Measurements from ENCODE around the gene PTCRA. TPM values are rescaled to one million over a fixed set of nuclear protein-coding genes. Genes with fewer than 3 reads are reported as not detected.

Gene PTCRA
- total and polyA plus RNA-seq, 2 experiments from 2014 or later: not detected

DNA sequence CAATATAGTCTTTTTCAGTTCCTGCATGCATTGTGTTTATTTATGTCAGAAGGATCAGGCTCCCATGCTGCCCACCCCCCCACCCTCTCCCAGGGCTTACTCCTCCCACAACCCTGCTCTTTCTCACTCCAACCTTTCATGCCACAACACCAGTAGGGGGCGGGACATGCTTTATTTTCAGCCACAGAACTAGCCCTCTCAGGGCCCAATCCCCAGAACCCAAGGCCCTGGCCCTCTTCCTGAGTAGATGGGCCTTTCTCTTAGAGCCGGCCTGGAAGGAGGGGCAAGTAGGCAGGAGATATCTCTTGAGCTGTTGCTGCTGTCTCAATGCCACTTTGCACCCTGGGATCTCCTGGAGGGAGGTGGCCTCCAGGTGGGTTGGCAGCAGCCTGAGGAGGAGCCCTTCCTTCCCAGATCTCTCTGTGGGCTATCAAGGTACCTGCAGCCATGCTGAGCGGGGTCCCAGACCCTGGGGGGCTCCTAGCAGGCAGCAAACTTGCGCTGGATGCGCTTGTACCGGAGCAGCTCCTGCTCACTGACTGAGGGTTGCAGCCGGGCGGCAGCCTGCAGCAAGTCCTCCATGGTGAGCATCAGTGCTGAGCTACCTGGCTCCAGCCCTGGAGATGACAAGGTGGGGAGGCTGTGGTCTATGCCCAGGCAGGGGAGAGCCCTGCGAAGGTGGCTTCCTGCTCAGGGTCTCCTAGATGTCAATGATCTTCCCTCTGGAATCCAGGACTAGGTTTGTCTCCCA lies 48.2 kb downstream of the PTCRA start:
- no peaks in the 10 kb centered on the region; the same call in 1 of the 2 replicates for H3K36me3 ChIP-seq (ENCODE audit: insufficient read depth)
- no peak overlapping the region for H3K4me2 ChIP-seq
- no peaks in the 10 kb centered on the region for H4K20me1 ChIP-seq (replicated peaks; ENCODE audit: insufficient read depth)
- TF ChIP-seq, protein P1, sequence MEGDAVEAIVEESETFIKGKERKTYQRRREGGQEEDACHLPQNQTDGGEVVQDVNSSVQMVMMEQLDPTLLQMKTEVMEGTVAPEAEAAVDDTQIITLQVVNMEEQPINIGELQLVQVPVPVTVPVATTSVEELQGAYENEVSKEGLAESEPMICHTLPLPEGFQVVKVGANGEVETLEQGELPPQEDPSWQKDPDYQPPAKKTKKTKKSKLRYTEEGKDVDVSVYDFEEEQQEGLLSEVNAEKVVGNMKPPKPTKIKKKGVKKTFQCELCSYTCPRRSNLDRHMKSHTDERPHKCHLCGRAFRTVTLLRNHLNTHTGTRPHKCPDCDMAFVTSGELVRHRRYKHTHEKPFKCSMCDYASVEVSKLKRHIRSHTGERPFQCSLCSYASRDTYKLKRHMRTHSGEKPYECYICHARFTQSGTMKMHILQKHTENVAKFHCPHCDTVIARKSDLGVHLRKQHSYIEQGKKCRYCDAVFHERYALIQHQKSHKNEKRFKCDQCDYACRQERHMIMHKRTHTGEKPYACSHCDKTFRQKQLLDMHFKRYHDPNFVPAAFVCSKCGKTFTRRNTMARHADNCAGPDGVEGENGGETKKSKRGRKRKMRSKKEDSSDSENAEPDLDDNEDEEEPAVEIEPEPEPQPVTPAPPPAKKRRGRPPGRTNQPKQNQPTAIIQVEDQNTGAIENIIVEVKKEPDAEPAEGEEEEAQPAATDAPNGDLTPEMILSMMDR (conservative IDR thresholded peaks at IDR 0.05; ENCODE audit: low read depth in 2 of 2): peak; percentile 52 to 79
- no peak for TF ChIP-seq ZNF114 (CRISPR knock-in tag; IDR thresholded peaks at IDR 0.05)
- DNase-seq (ENCODE audit: low spot score): peak; percentile 96
- Mint-ChIP-seq H3K4me1 (peaks cover 10% of the 10 kb centered on the region; the same call in 2 of the 3 replicates), H3K9me3 (no peaks in the 10 kb centered on the region), H3K27ac (no peak overlapping the region), H3K36me3 (ENCODE audit: low read depth) (peaks cover 3% of the 10 kb centered on the region; the same call in 2 of the 3 replicates), H3K4me3 (no peak overlapping the region), H3K27me3 (ENCODE audit: insufficient read depth, low read depth, poor library complexity) (peaks cover 30% of the 10 kb centered on the region)
- no peak overlapping the region for H3K4me3 ChIP-seq
- H3K9me2 ChIP-seq (ENCODE audit: insufficient read depth): no peaks in the 10 kb centered on the region
- no peak overlapping the region for H2AFZ ChIP-seq
- H3F3A ChIP-seq (replicated peaks; ENCODE audit: low read depth): peaks cover 17% of the 10 kb centered on the region; the same call in 1 of the 2 replicates
- peak; percentile 67 for ATAC-seq
- H3K27me3 ChIP-seq (ENCODE audit: insufficient read depth): peaks cover 21% of the 10 kb centered on the region
- H3K27ac ChIP-seq (ENCODE audit: low read depth): no peak overlapping the region
- H3K79me2 ChIP-seq (replicated peaks; ENCODE audit: insufficient read depth): no peaks in the 10 kb centered on the region
- H3K4me1 ChIP-seq (ENCODE audit: insufficient read depth): peaks cover 7% of the 10 kb centered on the region; the same call in 1 of the 2 replicates

DNA sequence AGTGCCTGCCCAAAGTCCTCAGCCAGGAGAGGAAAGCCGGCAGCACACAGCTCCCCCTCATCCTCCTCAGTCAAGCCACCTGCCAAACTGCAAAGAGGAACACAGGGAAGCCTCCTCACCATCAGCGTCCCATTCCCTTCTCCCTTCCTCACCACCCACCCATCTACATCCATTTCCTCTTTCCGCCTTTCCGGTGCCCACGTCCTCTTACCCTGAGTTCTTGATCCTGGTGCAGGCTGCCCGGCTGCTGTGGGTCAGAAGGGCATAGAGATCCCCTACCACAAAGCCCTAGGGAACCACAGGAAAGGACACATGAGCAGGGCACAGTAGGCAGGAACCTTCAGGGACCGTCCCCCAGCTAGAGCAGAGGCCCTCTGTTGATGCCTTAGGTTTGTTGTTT lies 50.7 kb downstream of the PTCRA start:
- no peak for DNase-seq (ENCODE audit: low spot score)
- peaks cover 8% of the 10 kb centered on the region; the same call in 2 of the 3 replicates for H3K4me1 Mint-ChIP-seq

DNA sequence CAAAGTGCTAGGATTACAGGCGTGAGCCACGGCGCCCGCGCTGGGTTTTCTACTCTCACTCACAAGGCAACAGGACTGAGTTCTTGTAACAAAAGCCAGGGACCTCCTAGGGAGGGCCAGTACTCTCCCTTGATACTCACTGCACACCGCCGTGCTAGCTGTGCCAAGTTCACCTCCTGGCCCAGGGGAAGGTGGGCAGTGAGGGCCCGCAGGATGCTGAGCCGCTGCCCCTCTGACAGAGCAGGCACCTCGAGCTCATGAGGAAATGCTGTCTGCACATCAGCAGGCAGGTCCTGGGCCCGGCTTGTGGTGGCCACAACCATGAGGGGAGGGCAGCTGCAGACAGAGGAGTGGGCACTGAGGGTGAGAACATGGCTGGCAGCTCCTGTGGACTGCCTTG lies 51.4 kb downstream of the PTCRA start:
- Histone ChIP-seq H3F3A (replicated peaks; ENCODE audit: low read depth) (0 out of 2 replicates have a peak, but pooled peaks cover 6% of the 10 kb centered on the region), H3K36me3 (ENCODE audit: insufficient read depth) (no peaks in the 10 kb centered on the region; the same call in 1 of the 2 replicates), H3K4me2 (no peak overlapping the region), H2AFZ (no peak overlapping the region), H3K27ac (ENCODE audit: low read depth) (no peak overlapping the region), H3K9me2 (ENCODE audit: insufficient read depth) (no peaks in the 10 kb centered on the region), H3K27me3 (ENCODE audit: insufficient read depth) (no peaks in the 10 kb centered on the region), H3K4me3 (no peak overlapping the region), H4K20me1 (replicated peaks; ENCODE audit: insufficient read depth) (no peaks in the 10 kb centered on the region), H3K4me1 (ENCODE audit: insufficient read depth) (no peaks in the 10 kb centered on the region), H3K79me2 (replicated peaks; ENCODE audit: insufficient read depth) (no peaks in the 10 kb centered on the region)
- no peak for DNase-seq (ENCODE audit: low spot score)
- no peak overlapping the region for H3K4me3 Mint-ChIP-seq
- no peaks in the 10 kb centered on the region for H3K9me3 Mint-ChIP-seq
- H3K27ac Mint-ChIP-seq: no peak overlapping the region; the same call in 1 of the 2 replicates
- peaks cover 7% of the 10 kb centered on the region for H3K27me3 Mint-ChIP-seq (ENCODE audit: insufficient read depth, low read depth, poor library complexity)
- H3K4me1 Mint-ChIP-seq: peaks cover 6% of the 10 kb centered on the region; the same call in 2 of the 3 replicates
- peaks cover 3% of the 10 kb centered on the region; the same call in 2 of the 3 replicates for H3K36me3 Mint-ChIP-seq (ENCODE audit: low read depth)
- ATAC-seq: no peak
- TF ChIP-seq EZH2 (IDR thresholded peaks at IDR 0.05; ENCODE audit: low read depth, unreplicated experiment) (no peak), NANOG (IDR thresholded peaks at IDR 0.05; ENCODE audit: borderline replicate concordance) (no peak), CREB1 (CRISPR knock-in tag; IDR thresholded peaks at IDR 0.05; ENCODE audit: low read depth) (no peak), EZH2phosphoT487 (IDR thresholded peaks at IDR 0.05; ENCODE audit: unreplicated experiment) (no peak), POLR2AphosphoS5 (IDR thresholded peaks at IDR 0.05; ENCODE audit: low read depth) (no peak), STAT1 (IDR thresholded peaks at IDR 0.05; ENCODE audit: unreplicated experiment) (no peak), ZNF331 (CRISPR knock-in tag; IDR thresholded peaks at IDR 0.05; ENCODE audit: low read depth) (no peak)
- TF ChIP-seq, protein P2, sequence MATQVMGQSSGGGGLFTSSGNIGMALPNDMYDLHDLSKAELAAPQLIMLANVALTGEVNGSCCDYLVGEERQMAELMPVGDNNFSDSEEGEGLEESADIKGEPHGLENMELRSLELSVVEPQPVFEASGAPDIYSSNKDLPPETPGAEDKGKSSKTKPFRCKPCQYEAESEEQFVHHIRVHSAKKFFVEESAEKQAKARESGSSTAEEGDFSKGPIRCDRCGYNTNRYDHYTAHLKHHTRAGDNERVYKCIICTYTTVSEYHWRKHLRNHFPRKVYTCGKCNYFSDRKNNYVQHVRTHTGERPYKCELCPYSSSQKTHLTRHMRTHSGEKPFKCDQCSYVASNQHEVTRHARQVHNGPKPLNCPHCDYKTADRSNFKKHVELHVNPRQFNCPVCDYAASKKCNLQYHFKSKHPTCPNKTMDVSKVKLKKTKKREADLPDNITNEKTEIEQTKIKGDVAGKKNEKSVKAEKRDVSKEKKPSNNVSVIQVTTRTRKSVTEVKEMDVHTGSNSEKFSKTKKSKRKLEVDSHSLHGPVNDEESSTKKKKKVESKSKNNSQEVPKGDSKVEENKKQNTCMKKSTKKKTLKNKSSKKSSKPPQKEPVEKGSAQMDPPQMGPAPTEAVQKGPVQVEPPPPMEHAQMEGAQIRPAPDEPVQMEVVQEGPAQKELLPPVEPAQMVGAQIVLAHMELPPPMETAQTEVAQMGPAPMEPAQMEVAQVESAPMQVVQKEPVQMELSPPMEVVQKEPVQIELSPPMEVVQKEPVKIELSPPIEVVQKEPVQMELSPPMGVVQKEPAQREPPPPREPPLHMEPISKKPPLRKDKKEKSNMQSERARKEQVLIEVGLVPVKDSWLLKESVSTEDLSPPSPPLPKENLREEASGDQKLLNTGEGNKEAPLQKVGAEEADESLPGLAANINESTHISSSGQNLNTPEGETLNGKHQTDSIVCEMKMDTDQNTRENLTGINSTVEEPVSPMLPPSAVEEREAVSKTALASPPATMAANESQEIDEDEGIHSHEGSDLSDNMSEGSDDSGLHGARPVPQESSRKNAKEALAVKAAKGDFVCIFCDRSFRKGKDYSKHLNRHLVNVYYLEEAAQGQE (IDR thresholded peaks at IDR 0.05; ENCODE audit: unreplicated experiment): no peak
- TF ChIP-seq, protein P3, sequence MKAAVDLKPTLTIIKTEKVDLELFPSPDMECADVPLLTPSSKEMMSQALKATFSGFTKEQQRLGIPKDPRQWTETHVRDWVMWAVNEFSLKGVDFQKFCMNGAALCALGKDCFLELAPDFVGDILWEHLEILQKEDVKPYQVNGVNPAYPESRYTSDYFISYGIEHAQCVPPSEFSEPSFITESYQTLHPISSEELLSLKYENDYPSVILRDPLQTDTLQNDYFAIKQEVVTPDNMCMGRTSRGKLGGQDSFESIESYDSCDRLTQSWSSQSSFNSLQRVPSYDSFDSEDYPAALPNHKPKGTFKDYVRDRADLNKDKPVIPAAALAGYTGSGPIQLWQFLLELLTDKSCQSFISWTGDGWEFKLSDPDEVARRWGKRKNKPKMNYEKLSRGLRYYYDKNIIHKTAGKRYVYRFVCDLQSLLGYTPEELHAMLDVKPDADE (IDR thresholded peaks at IDR 0.05): no peak

More for the DNA sequence above, 50.7 kb downstream of the PTCRA start:
- Histone ChIP-seq H3K27ac (ENCODE audit: low read depth) (no peak overlapping the region), H3K27me3 (ENCODE audit: insufficient read depth) (peaks cover 3% of the 10 kb centered on the region; the same call in 1 of the 2 replicates), H3K36me3 (ENCODE audit: insufficient read depth) (no peaks in the 10 kb centered on the region; the same call in 1 of the 2 replicates), H3F3A (replicated peaks; ENCODE audit: low read depth) (peaks cover 6% of the 10 kb centered on the region; the same call in 1 of the 2 replicates), H3K4me2 (no peak overlapping the region), H2AFZ (no peak overlapping the region), H3K4me1 (ENCODE audit: insufficient read depth) (no peaks in the 10 kb centered on the region), H3K4me3 (no peak overlapping the region), H3K79me2 (replicated peaks; ENCODE audit: insufficient read depth) (no peaks in the 10 kb centered on the region), H3K9me2 (ENCODE audit: insufficient read depth) (no peaks in the 10 kb centered on the region), H4K20me1 (replicated peaks; ENCODE audit: insufficient read depth) (no peaks in the 10 kb centered on the region)
- ATAC-seq: no peak
- H3K36me3 Mint-ChIP-seq (ENCODE audit: low read depth): peaks cover 3% of the 10 kb centered on the region; the same call in 2 of the 3 replicates
- H3K4me3 Mint-ChIP-seq: no peak overlapping the region
- no peak for TF ChIP-seq NANOG (IDR thresholded peaks at IDR 0.05; ENCODE audit: borderline replicate concordance)
- no peaks in the 10 kb centered on the region for H3K9me3 Mint-ChIP-seq
- H3K27me3 Mint-ChIP-seq (ENCODE audit: insufficient read depth, low read depth, poor library complexity): peaks cover 14% of the 10 kb centered on the region
- H3K27ac Mint-ChIP-seq: no peak overlapping the region
